Epidermal melanocyte (primary cell): ENCODE results near the gene HCK.

Experiments used
- DNase-seq: peaks from one replicate; pipeline ENCODE4 v3.0.0; 2011; ENCODE audit warnings: low spot score; ENCODE audit not compliant: insufficient read length

The HCK gene

GRCh38 chr20:32127347-32127746, 75.3 kb downstream of the HCK start:
- no peak for DNase-seq

DNA sequence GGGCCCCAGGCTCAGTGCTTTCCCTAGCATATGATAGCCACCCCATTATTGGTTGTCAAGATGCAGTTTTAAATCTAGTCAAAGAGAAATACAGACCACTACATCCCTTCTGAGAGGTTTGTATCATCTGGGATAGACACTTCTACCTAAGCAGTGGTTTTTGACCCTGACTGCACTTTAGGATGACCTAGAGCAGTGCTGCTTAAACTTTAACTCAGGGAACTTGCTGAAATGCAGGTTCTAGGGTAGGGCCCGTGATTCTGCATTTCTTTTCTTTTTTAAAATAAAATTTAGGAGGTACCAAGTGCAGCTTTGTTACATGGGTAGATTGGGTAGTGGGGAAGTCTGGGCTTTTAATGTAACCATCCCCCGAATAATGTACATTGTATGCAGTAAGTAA, 76.1 kb downstream of the HCK start:
- no peak for DNase-seq

DNA sequence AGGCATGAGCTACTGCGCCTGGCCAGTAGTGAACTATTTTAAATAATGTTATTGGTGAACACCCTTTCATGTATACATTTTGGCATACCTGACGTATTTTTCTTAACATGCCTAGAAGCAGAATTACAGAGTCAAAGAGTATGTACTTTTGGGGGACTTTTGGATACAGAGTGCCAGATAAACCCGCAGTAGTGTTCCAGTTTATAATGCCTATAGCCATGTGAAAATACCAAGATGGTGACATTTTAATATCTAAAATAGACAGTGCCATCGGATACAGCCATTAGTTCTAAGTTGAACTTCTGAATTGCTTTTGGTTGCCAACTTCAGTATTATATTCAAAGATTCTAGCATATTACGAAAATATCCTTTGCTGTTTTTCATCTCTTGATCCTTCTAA, 77.8 kb downstream of the HCK start:
- no peak for DNase-seq

DNA sequence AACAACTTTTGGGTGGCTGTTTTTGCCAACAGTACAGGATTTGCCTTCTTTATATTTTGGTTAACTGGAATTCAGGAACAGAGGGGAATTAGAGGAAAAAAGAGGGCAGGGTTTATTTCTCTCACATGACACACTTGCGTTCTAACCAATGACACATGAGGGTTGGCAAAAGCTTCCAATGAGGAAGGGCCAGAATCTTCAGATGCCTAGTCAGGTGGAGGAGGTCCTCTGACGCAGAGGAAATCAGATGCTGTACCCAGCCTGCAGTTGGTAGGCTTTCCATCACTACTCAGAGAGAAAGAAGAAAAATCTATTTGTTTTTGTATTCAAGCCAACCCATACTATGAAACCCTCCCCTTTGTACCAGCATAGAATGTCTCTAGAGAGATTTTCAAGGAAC, 78.3 kb downstream of the HCK start:
- no peak for DNase-seq

- no peak for DNase-seq
Observed at GRCh38 chr20:32130965-32131364, 78.9 kb downstream of the HCK start.

- no peak for DNase-seq
Observed at GRCh38 chr20:32132911-32133549, 81.0 kb downstream of the HCK start.

- no peak for DNase-seq
Observed at GRCh38 chr20:32134026-32134425, 82.0 kb downstream of the HCK start.

- no peak for DNase-seq
Observed at GRCh38 chr20:32135983-32136515, 84.0 kb downstream of the HCK start.

DNA sequence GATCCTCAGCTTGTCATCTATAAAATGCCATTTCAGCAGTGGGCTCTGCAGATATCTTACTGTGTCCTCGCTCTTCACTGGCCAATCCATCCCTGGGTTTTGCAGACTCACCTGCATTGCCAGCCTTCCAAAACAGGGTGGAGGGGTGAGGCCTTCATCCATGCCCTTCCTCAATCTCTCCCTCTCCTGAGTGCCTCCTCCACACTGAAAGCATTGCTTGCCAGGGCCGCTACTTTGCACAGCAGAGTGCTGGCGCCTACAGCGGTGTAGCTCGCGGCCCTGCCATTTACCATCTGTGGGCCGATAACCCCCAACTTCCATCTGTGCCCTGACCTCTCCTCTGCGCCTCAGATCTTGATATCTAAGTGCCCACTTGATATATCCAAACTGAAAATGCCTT, 86.9 kb downstream of the HCK start:
- no peak for DNase-seq

DNA sequence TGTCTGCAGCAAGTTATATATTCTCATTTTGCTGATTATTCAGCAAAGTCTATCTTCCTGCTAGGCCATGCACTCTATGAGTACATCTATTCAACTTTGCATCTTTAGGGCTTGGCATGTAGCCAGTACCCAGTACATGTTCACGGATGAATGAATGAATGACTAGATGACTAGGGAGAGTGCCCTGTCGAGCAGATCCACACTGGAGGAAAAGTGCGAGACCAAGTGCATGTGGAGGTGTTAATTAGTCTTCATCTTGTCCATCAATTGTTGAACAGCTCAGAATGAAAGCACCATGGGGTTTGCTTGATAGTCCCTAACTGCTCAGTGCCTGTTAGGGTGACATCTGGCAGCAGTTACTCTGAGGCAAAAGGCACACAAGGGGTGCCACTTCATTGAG, 87.9 kb downstream of the HCK start:
- no peak for DNase-seq

DNA sequence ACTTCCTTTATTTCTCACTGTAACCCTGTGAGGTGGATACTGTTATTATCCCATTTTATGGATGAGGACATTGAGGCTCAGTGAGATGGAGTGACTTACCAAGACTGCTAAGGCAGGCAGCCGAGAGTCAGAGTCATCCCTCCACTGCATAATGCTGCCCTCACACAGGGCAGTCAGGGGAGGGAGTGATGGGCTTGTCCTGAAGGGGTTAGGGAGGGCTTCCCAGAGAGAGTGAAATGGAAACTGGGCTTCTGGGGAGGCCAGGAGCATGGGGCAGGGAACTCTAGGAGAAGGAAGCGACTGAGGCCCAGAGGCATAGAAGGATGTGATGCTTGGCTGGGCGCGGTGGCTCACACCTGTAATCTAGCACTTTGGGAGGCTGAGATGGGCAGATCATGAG, 88.6 kb downstream of the HCK start:
- DNase-seq, result no peak

DNA sequence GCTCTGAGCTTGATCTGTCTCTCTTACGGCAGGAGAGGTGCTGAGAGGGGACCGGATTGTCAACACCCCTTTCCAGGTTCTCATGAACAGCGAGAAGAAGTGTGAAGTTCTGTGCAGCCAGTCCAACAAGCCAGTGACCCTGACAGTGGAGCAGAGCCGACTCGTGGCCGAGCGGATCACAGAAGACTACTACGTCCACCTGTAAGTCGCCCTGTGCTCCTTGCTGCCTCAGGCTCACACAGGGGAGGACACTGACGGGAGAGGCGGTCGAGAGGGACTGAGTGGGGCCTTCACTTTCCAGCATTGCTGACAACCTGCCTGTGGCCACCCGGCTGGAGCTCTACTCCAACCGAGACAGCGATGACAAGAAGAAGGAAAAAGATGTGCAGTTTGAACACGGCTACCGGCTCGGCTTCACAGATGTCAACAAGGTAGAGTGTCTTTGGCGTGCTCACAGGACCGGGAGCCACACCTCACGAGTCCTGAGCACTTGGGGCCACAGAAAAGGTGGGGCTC, 89.5 kb downstream of the HCK start:
- no peak for DNase-seq

DNA sequence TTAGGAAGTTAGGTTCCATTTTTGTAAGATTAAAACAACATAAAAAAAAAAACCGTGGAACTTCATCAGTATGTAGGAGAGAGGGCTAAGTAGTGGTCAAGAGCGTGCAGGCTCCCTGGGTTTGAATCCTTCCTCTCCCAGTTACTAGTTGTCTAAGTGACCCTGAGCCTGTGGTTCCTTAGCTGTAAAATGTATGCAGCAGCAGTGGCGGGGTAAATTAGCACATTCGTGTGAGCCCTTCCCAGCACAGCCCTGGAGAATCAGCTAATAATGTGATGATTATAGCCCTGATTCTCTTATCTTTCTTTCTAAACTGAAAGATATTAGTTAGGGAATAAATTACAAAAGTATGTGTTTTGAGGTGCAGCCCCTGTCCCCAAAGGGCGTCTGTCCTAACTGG, 90.0 kb downstream of the HCK start:
- no peak for DNase-seq

GRCh38 chr20:32142991-32143390, 90.9 kb downstream of the HCK start:
- no peak for DNase-seq

DNA sequence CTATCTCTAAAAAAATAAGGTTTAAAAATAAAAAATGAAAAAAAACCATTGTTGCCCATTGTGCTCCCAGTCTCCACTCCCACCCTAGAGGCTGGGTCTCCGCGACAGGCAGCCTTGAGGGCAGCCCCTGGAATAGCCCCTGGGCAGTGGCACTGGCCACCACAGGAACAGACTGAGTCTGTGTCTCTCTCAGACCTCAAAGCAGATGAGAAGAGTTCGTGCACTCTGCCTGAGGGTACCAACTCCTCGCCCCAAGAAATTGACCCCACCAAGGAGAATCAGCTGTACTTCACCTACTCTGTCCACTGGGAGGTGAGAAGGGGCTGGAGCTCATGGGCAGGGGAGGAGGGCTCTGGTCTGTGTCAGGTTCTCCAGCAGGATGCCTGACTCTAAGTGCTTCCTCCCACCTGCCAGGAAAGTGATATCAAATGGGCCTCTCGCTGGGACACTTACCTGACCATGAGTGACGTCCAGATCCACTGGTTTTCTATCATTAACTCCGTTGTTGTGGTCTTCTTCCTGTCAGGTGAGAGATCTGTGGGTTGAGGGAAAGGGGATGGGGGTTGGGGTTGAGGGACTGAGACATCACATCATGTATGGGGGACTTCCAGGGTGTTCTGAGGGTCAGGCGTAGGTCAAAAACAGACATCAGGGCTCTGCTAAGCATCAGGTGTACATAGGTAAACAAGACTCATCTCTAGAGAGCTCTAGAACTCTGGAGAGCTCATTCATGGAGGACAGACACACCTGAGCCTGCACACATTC, 93.0 kb downstream of the HCK start:
- no peak for DNase-seq

DNA sequence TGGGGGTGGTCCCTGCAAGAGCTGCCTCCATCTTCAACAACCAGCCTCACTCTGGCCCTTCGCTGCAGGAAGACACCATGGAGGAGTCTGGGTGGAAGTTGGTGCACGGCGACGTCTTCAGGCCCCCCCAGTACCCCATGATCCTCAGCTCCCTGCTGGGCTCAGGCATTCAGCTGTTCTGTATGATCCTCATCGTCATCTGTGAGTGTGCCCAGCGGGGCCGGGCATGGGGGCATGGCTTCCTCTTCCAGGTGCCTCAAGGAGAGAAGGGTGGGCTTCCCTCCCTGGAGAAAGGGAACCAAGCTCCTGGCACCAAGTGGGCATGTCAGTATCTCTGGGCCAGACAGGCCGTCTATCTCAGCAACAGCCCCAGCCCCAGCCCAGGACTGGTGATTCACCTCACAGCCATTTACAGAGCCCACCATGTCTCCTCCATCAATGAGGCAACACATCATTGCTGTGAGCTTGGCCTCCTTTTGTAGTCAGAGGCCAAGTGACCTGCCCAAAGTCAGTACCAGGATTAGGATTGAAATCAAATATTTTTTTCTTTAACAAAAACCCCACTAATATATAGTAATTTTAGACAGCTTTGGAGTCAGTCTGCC, 97.6 kb downstream of the HCK start:
- DNase-seq, result no peak

DNA sequence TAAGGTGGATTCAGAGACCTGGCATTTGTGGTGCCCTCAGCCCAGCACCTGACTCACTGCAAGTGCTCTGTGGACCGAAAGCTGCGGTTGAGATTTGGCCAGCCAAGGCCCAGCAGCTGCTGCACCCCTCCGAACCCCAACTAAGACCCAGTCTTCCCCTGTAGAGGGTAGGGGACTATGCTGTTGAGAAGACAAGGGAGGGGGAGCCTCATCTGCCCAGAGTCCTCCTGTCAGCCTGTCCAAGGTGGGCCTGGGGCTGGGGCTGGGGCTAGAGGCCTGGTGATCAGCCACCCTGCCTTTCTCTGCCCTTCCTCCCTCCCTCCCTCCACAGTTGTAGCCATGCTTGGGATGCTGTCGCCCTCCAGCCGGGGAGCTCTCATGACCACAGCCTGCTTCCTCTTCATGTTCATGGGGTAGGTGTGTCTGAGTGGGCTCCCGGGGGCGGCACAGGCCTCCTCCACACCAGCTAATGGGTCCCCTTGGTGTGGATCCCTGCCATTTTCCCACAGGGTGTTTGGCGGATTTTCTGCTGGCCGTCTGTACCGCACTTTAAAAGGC, 98.3 kb downstream of the HCK start:
- no peak for DNase-seq
